ENCODE measurements around the gene ZFPM1. TPM values are rescaled to one million over a fixed set of nuclear protein-coding genes. Genes with fewer than 3 reads are reported as not detected.
A peak's percentile ranks its signal among the peaks of the same experiment; 100 is the strongest.

ZFPM1 gene
- total RNA-seq, 6 donors from 2014 or later, result 1.0 to 8.4 (median 3.3) TPM

DNA sequence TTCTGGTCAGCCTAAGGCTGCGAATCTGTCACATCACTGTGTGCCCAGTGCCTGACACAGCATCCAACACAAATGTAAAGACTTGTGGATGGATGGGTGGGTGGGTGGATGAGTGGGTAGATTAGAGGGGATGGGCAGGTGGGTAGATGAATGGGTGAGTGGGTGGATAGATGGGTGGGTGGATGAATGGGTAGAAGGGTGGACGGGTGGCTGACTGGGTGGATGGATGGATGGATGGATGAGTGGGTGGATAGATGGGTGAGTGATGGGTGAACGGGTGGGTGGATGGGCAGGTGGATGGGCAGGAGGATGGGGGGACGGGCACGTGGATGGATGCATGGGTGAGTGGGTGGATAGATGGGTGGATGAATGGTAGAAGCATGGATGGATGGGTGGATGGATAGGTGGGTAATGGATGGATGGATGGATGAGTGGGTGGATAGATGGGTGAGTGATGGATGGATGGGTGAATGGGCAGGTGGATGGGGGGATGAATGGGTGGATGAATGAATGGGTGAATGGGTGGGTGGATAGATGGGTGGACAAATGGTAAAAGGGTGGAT lies 31.1 kb upstream of the ZFPM1 start:
- ATAC-seq (ENCODE audit: low FRiP score in 2 of 2) (no peak), DNase-seq (no peak)
- TF ChIP-seq EP300 (IDR thresholded peaks at IDR 0.05), result no peak
- TF ChIP-seq POLR2AphosphoS5 (IDR thresholded peaks at IDR 0.05), result no peak
- no peak for TF ChIP-seq POLR2A (IDR thresholded peaks at IDR 0.05)
- TF ChIP-seq, protein P1, sequence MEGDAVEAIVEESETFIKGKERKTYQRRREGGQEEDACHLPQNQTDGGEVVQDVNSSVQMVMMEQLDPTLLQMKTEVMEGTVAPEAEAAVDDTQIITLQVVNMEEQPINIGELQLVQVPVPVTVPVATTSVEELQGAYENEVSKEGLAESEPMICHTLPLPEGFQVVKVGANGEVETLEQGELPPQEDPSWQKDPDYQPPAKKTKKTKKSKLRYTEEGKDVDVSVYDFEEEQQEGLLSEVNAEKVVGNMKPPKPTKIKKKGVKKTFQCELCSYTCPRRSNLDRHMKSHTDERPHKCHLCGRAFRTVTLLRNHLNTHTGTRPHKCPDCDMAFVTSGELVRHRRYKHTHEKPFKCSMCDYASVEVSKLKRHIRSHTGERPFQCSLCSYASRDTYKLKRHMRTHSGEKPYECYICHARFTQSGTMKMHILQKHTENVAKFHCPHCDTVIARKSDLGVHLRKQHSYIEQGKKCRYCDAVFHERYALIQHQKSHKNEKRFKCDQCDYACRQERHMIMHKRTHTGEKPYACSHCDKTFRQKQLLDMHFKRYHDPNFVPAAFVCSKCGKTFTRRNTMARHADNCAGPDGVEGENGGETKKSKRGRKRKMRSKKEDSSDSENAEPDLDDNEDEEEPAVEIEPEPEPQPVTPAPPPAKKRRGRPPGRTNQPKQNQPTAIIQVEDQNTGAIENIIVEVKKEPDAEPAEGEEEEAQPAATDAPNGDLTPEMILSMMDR (IDR thresholded peaks at IDR 0.05), result no peak
- H3K4me3 ChIP-seq, result no peak overlapping the region
- H3K27me3 ChIP-seq, result no peaks in the 10 kb centered on the region
- no peak overlapping the region for H3K27ac ChIP-seq
- no peaks in the 10 kb centered on the region for H3K36me3 ChIP-seq
- no peaks in the 10 kb centered on the region for H3K4me1 ChIP-seq
- WGBS, 2 donors, result 51 to 52% methylated on average over 5 of the region's 5 CpGs
- H3K9me3 ChIP-seq, result no peaks in the 10 kb centered on the region

DNA sequence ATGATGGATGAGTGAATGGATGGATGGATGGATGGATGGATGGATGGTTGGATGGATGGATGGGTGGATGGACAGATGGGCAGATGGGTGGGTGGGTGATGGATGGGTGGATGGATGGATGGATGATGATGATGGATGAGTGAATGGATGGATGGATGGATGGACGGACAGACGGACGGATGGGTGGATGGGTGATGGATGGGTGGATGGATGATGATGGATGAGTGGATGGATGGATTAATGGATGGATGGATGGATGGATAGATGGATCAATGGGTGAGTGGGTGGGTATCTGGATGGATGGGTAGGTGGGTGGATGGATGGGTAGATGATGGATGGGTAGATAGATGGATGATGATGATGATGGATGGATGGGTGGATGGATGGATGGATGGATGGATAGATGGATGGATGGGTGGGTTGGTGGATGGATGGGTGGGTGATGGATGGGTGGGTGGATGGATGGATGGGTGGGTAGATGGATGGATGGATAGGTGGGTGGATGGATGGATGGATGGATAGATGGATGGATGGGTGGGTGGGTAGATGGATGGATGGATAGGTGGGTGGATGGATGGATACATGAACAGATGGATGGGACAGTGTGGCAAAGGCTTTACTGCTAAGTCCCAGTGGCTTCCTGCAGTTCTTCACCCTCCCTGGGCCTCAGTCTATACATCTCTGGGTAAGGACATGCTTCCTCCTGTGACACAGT lies 30.2 kb upstream of the ZFPM1 start:
- H3K27me3 ChIP-seq, result no peaks in the 10 kb centered on the region
- no peak for TF ChIP-seq POLR2A (IDR thresholded peaks at IDR 0.05)
- TF ChIP-seq EP300 (IDR thresholded peaks at IDR 0.05), result no peak
- TF ChIP-seq POLR2AphosphoS5 (IDR thresholded peaks at IDR 0.05), result no peak
- TF ChIP-seq, protein P1 (IDR thresholded peaks at IDR 0.05), result no peak
- no peak overlapping the region for H3K4me3 ChIP-seq
- H3K36me3 ChIP-seq, result no peaks in the 10 kb centered on the region
- 46 to 51% methylated on average over 3 of the region's 3 CpGs for WGBS, 2 donors
- no peaks in the 10 kb centered on the region for H3K9me3 ChIP-seq
- ATAC-seq (ENCODE audit: low FRiP score in 2 of 2), result no peak
- no peak overlapping the region for H3K27ac ChIP-seq
- no peak for DNase-seq
- no peaks in the 10 kb centered on the region for H3K4me1 ChIP-seq

DNA sequence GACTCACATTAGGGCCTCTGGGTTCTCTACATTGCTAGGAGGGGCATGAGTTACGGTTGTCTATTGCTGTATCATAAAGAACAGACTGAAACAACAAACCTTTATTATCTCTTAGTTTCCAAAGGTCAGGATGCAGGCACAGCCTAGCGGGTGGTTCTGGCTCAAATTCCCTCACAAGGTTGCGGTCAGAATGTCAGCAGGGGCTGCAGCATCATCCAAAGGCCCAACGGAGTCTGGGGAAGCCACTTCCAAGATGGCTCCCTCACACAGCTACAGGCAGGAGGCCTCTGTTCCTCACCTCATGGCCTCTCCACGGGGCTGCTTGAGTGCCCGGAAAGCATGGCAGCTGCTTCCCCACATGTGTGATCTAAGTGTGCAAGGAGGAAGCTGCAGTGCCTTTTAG lies 29.6 kb upstream of the ZFPM1 start:
- no peaks in the 10 kb centered on the region for H3K9me3 ChIP-seq
- H3K36me3 ChIP-seq, result no peaks in the 10 kb centered on the region
- WGBS, 2 donors, result 85 to 92% methylated on average over 6 of the region's 6 CpGs
- H3K4me1 ChIP-seq, result no peaks in the 10 kb centered on the region
- DNase-seq (no peak), ATAC-seq (ENCODE audit: low FRiP score in 2 of 2) (no peak)
- TF ChIP-seq, protein P1 (IDR thresholded peaks at IDR 0.05), result no peak
- TF ChIP-seq EP300 (IDR thresholded peaks at IDR 0.05) (no peak), POLR2AphosphoS5 (IDR thresholded peaks at IDR 0.05) (no peak), POLR2A (IDR thresholded peaks at IDR 0.05) (no peak)
- H3K4me3 ChIP-seq, result no peak overlapping the region
- H3K27me3 ChIP-seq, result no peaks in the 10 kb centered on the region
- no peak overlapping the region for H3K27ac ChIP-seq

DNA sequence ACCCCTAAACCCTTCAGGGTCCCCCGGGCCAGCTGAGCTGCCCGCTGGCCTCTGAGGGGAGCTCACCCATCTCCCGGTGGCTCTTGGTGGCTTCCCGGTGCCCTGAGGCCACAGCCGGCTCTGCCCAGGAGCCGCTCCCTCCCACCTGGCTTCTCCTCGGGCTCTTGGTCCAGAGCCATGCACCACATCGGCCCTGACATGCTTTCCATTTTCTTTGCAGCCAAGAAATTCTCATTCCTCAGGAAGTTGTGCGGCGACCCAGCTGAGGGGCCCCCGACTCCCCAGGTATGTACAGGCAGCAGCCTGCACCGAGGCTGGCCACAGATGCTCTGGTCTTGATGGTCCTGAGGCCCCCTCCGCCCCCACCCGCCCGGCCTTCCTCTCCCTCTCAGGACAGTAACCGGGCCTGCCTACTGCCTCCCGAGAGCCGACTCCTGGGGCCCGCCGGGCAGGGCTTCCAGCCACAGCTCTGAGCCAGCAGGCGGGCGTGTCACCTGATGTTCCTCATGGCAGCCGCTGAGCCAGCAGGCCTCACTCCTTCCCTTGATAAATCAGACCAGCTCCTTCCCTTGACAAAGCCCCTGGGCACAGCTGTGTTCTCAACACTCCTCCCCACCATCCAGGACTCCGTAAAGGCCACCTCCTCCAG lies 28.4 kb upstream of the ZFPM1 start:
- WGBS, 2 donors, result 41 to 47% methylated on average over 10 to 24 of the region's 24 CpGs
- no peak overlapping the region for H3K4me3 ChIP-seq
- H3K27ac ChIP-seq, result no peak overlapping the region
- DNase-seq, result peak in 1 of 2 donors; percentile 83
- TF ChIP-seq POLR2A (IDR thresholded peaks at IDR 0.05) (no peak), EP300 (IDR thresholded peaks at IDR 0.05) (no peak), POLR2AphosphoS5 (IDR thresholded peaks at IDR 0.05) (no peak)
- peaks cover 0 to 4% (median under 1%) of the 10 kb centered on the region in 4 donors for H3K27me3 ChIP-seq
- no peaks in the 10 kb centered on the region for H3K36me3 ChIP-seq
- H3K9me3 ChIP-seq, result no peaks in the 10 kb centered on the region
- no peak for ATAC-seq (ENCODE audit: low FRiP score in 2 of 2)
- peaks cover 0 to 6% (median 3%) of the 10 kb centered on the region in 4 donors for H3K4me1 ChIP-seq

DNA sequence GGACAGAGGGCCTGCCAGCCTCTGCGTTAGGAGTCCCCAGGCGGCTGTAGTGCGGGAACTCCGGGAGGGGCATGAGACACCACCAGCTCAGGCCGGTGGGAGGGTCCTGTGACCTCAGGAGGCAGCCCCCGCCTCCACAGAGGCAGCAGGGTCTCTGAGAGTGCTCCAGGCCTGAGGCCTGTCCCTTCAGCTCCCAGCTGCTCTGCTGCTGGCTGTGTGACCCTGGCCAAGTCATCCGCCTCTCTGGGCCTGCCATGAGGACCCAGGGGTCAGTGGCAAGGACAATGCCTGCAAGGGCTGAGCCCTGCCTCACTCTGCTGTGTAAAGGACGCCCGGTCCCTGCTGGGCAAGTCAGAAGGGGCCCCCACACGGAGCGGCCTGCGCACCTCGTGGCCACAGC lies 27.1 kb upstream of the ZFPM1 start:
- Histone ChIP-seq H3K9me3 (no peaks in the 10 kb centered on the region), H3K27me3 (peaks cover 0 to 14% (median 5%) of the 10 kb centered on the region in 4 donors), H3K27ac (no peak overlapping the region), H3K36me3 (no peaks in the 10 kb centered on the region), H3K4me1 (peaks cover 6 to 19% (median 15%) of the 10 kb centered on the region in 4 donors), H3K4me3 (no peak overlapping the region)
- 92% methylated on average over 6 to 13 of the region's 13 CpGs for WGBS, 2 donors
- ATAC-seq (ENCODE audit: low FRiP score in 2 of 2) (no peak), DNase-seq (peak in 1 of 2 donors; percentile 70)
- TF ChIP-seq POLR2AphosphoS5 (IDR thresholded peaks at IDR 0.05) (no peak), EP300 (IDR thresholded peaks at IDR 0.05) (no peak)
- TF ChIP-seq, protein P1 (IDR thresholded peaks at IDR 0.05), result no peak
